Measurements from ENCODE around the gene ZDHHC3.
"Not testable (repeated sequence)": the region's sequence is repeated elsewhere in the genome, so short reads cannot be mapped to it uniquely, and the experiment has no call there.

Gene ZDHHC3

DNA sequence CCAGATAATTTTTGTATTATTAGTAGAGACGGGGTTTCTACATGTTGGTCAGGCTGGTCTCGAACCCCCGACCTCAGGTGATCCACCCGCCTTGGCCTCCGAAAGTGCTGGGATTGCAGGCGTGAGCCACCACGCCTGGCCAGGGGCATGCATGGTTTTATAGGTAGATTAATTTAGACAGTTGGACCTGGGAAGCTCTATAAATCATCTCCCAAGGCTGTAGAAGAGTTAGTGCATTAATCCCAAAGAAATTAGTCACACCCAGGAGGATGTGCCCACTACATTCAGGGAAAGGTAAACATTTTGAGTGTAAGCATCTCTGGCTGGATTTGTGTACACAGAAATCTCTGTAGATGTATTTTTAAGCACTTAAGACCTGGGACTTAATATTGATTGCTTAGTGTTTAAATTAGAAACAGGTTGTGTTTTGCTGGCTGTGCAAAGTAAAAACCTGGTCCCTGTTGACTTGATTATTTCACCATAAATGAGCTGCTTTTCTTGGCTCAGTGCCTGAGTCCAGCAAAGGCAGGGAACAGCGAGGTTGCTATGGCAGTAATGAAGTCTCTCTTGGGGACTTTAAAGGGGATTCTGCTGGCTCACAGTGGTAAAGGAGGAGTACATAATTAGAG lies 19.3 kb upstream of the ZDHHC3 start:
- no peak for DNase-seq (ENCODE audit: low read depth)

- DNase-seq (ENCODE audit: low read depth), result no peak
Measured at GRCh38 chr3:44993471-44994205, 17.7 kb upstream of the ZDHHC3 start.

DNA sequence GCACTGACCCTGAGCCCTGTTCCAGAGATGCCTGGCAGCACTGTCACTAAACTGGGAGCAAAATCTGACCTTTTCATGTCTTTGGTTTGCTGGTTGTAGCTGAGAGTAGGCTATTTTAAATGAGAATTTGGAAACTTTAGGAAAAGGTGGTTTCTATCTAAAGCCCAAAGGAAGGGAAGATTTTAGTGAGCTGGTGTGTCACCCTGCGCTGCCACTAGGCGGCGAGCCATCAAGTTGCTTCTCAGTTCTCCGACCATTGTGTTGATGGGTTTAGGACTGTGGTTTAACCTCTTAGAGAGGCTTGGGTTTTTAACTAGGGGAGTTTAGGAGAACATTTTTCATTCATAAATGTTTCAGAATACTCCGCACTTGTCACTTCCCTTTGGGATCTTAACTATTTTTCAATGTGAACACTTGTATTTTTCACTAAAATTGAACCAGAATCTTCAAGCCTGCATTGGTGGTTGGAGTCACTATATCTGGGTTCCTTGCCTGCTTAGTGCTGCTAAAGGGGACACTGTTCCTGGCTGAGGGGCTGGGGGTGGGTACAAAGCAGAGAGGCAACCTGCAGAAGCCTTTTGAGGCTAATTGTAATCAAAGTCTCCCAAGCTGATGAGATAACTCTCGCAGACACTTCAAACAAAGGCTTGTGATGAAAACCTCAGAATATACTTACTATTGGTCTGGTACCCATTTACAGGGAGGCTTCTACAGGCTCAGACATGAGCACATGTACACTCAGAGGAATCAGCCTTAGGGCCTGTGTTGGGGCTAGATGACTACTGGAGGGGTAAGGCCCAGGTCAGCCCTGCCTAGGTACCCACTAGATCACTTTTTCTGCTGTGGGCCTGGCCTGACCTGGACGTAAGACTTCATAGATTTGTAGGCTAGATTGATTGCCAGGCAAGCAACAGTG lies 16.8 kb upstream of the ZDHHC3 start:
- no peak for DNase-seq (ENCODE audit: low read depth)

- DNase-seq (ENCODE audit: low read depth), result no peak
Measured at GRCh38 chr3:44991326-44991725, 15.4 kb upstream of the ZDHHC3 start.

DNA sequence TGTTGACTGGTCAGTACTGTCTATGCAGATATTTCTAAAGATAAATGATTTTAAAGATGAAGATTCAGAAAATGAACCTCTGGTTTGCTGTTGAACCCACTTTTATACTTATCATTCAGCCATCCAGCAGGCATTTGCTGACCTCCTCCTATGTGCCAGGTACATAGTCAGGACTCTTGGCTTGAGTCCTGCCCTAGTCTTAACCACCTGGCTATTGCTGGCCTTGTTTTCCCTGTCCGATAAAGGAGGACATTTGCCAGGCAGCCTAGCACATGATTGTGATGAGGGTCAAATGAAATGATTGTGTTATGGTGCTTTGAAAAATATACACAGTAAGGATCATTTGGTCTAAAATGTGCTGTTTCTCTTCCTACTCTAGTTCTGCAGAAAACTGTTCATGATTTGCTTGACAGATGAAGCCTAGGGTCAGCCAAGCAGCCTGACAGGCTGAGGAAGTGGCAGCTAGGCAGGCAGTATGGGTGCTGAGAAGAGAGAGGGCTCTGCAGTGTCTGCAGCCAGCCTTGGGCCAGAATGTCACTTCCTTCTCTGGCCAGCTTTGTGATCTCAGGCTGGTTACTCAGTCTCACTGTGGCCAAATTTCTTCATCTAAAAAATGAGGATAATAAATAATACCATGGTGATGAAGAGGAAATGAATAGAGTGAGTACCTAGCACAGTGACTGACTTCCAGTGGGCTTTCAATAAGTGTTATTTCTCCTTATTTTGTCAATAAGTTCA lies 13.8 kb upstream of the ZDHHC3 start:
- DNase-seq (ENCODE audit: low read depth), result no peak

- DNase-seq (ENCODE audit: low read depth), result no peak
Measured at GRCh38 chr3:44989141-44989540, 13.2 kb upstream of the ZDHHC3 start.

GRCh38 chr3:44988073-44988472 lies 12.1 kb upstream of the ZDHHC3 start:
- no peak for DNase-seq (ENCODE audit: low read depth)

DNA sequence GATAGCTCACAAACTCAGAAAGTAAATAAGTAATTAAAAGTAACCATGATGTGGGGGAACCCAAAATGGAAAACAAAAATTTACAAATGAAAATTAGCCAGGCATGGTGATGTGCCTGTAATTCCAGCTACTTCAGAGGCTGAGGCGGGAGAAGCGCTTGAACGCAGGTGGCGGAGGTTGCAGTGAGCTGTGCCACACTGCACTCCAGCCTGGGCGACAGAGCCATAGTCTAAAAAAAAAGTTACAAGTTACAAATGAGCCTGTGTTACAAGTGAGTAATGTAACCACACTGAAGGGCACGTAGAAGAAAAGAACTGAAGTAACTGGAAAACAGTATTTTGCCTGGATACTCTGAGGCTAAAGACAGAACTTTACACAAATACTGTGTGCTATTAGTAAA lies 11.4 kb upstream of the ZDHHC3 start:
- no peak for DNase-seq (ENCODE audit: low read depth)

- not testable (repeated sequence) for DNase-seq (ENCODE audit: low read depth)
Measured at GRCh38 chr3:44986330-44986729, 10.4 kb upstream of the ZDHHC3 start.

GRCh38 chr3:44984335-44984734 lies 8.4 kb upstream of the ZDHHC3 start:
- DNase-seq (ENCODE audit: low read depth), result no peak

DNA sequence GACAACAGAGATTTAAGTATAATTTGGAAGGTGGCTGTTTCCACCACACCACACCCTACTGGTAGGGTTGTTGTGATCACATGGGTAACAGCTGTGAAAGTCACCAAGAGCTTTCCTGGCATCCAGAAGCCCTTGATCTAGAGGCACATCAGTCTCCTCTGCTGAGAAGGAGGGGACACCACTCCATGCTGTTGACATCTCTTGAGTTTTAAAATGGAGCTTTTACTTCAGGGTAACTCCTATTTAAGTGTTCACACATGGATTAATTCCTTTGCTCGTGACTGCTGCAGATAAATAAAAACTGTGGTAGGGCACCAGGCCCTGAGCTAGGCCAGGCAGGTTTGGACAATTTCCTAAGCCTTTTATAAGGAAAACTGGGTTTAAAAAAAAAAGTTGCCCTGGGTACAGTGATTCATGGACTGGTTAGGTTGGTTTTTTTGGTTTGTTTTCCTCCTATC lies 7.5 kb upstream of the ZDHHC3 start:
- no peak for DNase-seq (ENCODE audit: low read depth)

DNA sequence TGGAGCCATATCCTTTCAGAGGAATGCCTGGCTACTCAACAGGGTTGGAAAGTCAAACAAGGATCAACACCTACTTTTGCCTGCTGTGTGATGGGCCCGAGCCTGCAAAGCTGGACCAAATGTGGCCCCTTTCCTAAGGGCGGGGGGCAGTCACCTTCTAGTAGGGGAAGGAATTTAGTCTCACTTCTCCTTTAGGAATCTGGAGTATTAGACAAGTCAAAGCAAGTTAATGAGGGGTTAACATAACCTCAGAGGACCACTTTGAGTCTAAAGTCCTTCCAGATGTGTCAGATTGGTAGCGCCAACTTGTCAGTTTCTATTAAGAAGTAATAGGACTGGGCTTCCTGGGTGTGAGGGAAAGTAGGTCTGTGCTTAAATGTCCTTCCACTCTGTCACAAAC lies 6.8 kb upstream of the ZDHHC3 start:
- DNase-seq (ENCODE audit: low read depth), result no peak

GRCh38 chr3:44981751-44982150 lies 5.8 kb upstream of the ZDHHC3 start:
- no peak for DNase-seq (ENCODE audit: low read depth)

GRCh38 chr3:44981220-44981619 lies 5.2 kb upstream of the ZDHHC3 start:
- no peak for DNase-seq (ENCODE audit: low read depth)

DNA sequence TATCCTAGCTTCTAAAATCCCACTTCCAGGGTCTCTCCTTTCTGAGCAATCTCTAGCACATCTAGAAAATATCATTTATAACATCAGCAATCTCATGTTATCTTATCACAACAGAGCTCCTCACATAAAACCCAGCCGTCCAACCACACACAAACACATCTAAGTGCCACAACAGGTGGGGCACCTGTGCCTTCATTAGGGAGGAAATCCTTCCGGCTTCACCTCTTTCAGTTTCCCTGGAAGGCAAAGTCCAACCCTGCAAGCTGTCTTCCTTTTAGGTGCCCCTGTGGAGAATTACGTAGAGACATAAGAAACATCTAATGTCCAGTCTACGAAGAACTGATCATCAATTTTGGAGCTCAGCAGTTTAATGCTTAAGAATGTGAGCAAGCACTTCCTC lies 1.6 kb downstream of the ZDHHC3 start:
- DNase-seq (ENCODE audit: low read depth), result no peak

DNA sequence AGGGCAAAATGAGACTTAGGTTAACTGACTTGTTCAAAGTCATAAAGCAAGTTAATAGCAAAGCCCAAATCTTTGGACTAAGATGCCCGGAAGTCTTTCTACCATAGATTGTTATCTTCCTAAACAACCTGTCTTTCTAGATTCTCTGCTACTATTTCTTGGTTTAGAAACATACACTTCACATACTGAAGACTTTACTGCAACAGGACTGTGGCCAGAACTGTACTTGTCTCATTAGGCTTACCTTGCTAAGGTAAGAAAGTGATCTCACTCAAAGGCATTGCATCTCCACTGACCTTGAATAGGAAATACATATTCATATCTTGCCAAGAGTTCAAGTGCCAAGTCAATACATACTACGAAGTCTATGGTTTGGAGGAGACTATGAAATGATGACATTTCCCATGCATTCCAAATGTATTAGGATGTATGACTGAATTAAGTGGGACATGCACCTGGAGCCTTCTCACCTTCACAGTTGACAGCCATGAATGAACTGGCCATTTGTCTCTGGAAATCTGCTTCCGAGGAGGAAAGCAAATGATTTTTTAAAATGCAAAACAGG lies 5.0 kb downstream of the ZDHHC3 start:
- no peak for DNase-seq (ENCODE audit: low read depth)

DNA sequence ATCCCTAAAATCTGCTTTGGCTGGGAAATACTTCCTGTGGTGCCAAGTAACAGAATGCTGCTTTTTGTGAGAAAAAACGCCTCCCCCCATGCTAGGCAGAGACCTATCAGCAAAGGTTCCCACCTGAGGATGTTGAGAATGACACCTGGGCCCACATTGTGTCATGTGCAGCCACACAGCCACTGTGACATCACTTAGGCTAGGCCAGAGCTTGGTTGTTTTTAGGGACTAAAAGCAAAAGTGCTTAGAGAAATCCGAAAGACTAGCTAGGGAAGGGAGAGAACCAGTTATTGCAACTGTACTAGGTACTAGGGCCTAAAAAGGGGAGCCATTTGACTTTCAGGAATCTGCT lies 6.2 kb downstream of the ZDHHC3 start:
- no peak for DNase-seq (ENCODE audit: low read depth)

DNA sequence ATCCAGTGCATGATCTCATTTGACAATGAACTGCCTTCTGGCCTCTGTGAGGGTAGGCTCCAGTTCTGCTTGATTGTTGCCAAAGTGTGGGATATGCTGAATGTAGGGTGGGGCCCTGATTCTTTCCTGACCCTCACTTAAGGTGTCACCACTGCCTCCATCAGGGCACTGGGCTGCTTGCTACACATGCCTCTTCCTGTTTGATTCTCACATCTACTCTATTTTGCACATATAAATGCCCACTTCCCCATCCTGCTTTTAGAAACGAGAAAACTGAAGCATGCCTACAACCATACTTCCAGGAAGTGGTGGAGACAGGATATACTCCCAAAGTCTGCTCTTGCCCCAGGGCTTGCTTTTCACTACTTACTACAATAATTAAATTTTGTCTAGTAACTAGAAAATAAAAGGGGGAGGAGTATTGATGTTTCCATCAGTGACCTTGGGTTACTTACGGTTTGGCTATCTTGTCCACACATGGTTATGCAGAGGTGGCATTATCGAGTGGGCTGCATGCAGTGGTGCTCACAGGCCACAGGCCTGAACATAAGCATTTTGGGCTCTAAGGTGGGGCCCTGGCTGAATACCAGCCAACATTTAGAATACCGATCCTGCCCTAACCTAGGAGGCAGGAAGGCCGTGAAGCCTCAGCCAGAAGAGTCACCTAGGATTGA lies 6.7 kb downstream of the ZDHHC3 start:
- DNase-seq (ENCODE audit: low read depth), result no peak

- DNase-seq (ENCODE audit: low read depth), result no peak
Measured at GRCh38 chr3:44968447-44968858, 7.5 kb downstream of the ZDHHC3 start.

- no peak for DNase-seq (ENCODE audit: low read depth)
Measured at GRCh38 chr3:44966795-44967278, 9.1 kb downstream of the ZDHHC3 start.

DNA sequence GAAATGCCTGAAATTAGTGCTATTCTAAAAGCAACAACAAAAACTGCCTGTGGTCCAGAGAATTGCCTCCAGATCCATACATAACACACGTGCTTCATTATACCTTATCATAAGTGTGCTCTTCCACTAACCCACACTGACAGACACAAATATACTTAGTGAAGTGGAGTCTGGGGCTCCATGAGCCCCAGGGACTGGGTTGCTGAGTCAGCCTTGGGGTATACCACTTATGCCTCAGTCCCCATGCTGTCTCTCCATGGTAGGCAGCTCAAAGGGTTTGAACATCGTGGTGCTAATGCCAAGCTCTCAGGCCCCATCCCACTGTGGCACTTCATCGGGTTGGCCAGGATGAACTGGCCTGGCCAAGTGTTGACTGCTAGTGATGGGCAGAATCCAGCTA lies 10.8 kb downstream of the ZDHHC3 start:
- DNase-seq (ENCODE audit: low read depth), result no peak
